K562 (cell line): ENCODE measurements around the gene RPS10. TPM values are rescaled to one million over a fixed set of nuclear protein-coding genes. Genes with fewer than 3 reads are reported as not detected.
A peak's percentile ranks its signal among the peaks of the same experiment; 100 is the strongest.

Source experiments
- ADNP ChIP-seq: fragments of 200-800 bp; sonication (Bioruptor generic); IDR thresholded peaks from 2 replicates; pipeline ENCODE4 v1.6.1; 2016; ENCODE audit warnings: missing genetic modification characterization, missing compliant biosample characterization
- ARID3A ChIP-seq: IDR thresholded peaks from 2 replicates; pipeline ENCODE4 v1.6.1; 2012; ENCODE audit warnings: low read depth, low read length, improper control_type of control experiment, borderline replicate concordance
- CREB3L1 ChIP-seq: fragments of 450-650 bp; IDR thresholded peaks from 2 replicates; pipeline ENCODE4 v1.6.1; 2014; ENCODE audit warnings: low read depth, mild to moderate bottlenecking, moderate library complexity, borderline replicate concordance
- CTBP1 ChIP-seq: fragments of 450-650 bp; IDR thresholded peaks from 2 replicates; pipeline ENCODE4 v1.6.1; 2016; ENCODE audit warnings: borderline replicate concordance
- ELF1 ChIP-seq: fragments of 200-800 bp; sonication (Bioruptor generic); IDR thresholded peaks from 2 replicates; pipeline ENCODE4 v1.6.1; 2016; ENCODE audit warnings: missing genetic modification characterization, missing compliant biosample characterization
- KLF16 ChIP-seq: IDR thresholded peaks from 2 replicates; pipeline ENCODE4 v1.6.1; 2016; ENCODE audit warnings: antibody characterized with exemption
- NRF1 ChIP-seq, 2 experiments: fragments of 450-650 bp; IDR thresholded peaks in 1 of 2; conservative IDR thresholded peaks in 1 of 2; 2 replicates each; pipeline ENCODE4 v1.6.1; 2014; ENCODE audit warnings: mild to moderate bottlenecking in 2 of 2
- POLR2AphosphoS5 ChIP-seq: IDR thresholded peaks from 2 replicates; pipeline ENCODE4 v1.6.1; 2011; ENCODE audit warnings: mild to moderate bottlenecking, low read depth, low read length, moderate library complexity; ENCODE audit not compliant: control insufficient read depth, insufficient read depth
- RBM25 ChIP-seq: fragments of 200-400 bp; formaldehyde crosslinking; IDR thresholded peaks from 2 replicates; pipeline ENCODE4 v1.6.1; 2018; ENCODE audit warnings: low read length, low read depth, moderate library complexity; ENCODE audit not compliant: severe bottlenecking
- STAG1 ChIP-seq: sonication (generic); formaldehyde crosslinking; IDR thresholded peaks from 2 replicates; pipeline ENCODE4 v1.5.0; 2020; ENCODE audit warnings: missing genetic modification reagents, borderline replicate concordance
- ZBTB40 ChIP-seq, 2 experiments: fragments of 450-650 bp in 1 of 2; sonication (generic) in 1 of 2; formaldehyde crosslinking in 1 of 2; IDR thresholded peaks; 2 replicates each; pipeline versions ENCODE4 v1.7.1 to v1.9.0; 2016 to 2022; ENCODE audit warnings: inconsistent platforms in 1 of 2, mild to moderate bottlenecking in 1 of 2, missing genetic modification reagents in 1 of 2
- ZBTB8A ChIP-seq: fragments of 450-650 bp; IDR thresholded peaks from 2 replicates; pipeline ENCODE4 v1.6.1; 2018; ENCODE audit warnings: mild to moderate bottlenecking, moderate library complexity; ENCODE audit not compliant: partially characterized antibody
- ZKSCAN1 ChIP-seq: fragments of 150-350 bp; IDR thresholded peaks from 2 replicates; pipeline ENCODE4 v1.6.1; 2016; ENCODE audit warnings: low read depth, low read length
- polyA plus RNA-seq, 8 experiments: library from polyadenylated mRNA; depleted of rRNA in 4 of 8; stranded (reverse) in 5 of 8; unstranded in 3 of 8; fragments of >200 nt; fragmentation: Nextera tagmentation in 2 of 8; fragmentation: Illumina TruSeq in 1 of 8; extraction: Ambion mirVana in 2 of 8; extraction: Trizol in 1 of 8; gene quantifications; 2 replicates each; pipeline versions ENCODE4 v1.2.1 to v1.2.3, GENCODE V29; 2011 to 2014; ENCODE audit warnings: inconsistent platforms in 1 of 8, missing spikeins in 1 of 8
- total RNA-seq, 7 experiments: library from RNA; depleted of rRNA in 6 of 7; stranded (reverse); fragments of >200 nt in 6 of 7; fragmentation: Illumina TruSeq in 2 of 7; extraction: Trizol in 2 of 7; gene quantifications; 2 replicates each; pipeline versions ENCODE4 v1.2.1 to v1.2.3, GENCODE V29; 2011 to 2021; ENCODE audit warnings: low replicate concordance in 1 of 7

The RPS10 gene
- total and polyA plus RNA-seq, 9 of the 15 experiments (the other 6 are each of a cell fraction or from before 2014, with no cell fraction given) = 2,680 to 5,251 (median 3,876) TPM

- TF ChIP-seq ZBTB40 (IDR thresholded peaks at IDR 0.05) = no peak
- peak; percentile 30; the same call in 1 of the 2 replicates for TF ChIP-seq ZBTB40 (CRISPR knock-in tag; IDR thresholded peaks at IDR 0.05)
- peak; percentile 46 for TF ChIP-seq RBM25
- no peak for TF ChIP-seq CTBP1
- no peak for TF ChIP-seq ZKSCAN1
- peak; percentile 40; the same call in 1 of the 2 replicates for TF ChIP-seq KLF16
- TF ChIP-seq ZBTB8A = no peak
- peak; percentile 35; the same call in 1 of the 2 replicates for TF ChIP-seq POLR2AphosphoS5
- 0 out of 2 replicates have a peak, but pooled peaks have one; percentile 19 for TF ChIP-seq CREB3L1
- no peak; the same call in 1 of the 2 replicates for TF ChIP-seq ELF1 (tag)
- TF ChIP-seq STAG1 (CRISPR knock-in tag) = no peak
- TF ChIP-seq ARID3A = no peak
- TF ChIP-seq ADNP (tag) = peak; percentile 3; the same call in 1 of the 2 replicates
- no peak for TF ChIP-seq NRF1 (conservative IDR thresholded peaks at IDR 0.05 in 1 of 2, IDR thresholded peaks at IDR 0.05 in 1 of 2)
Measured at GRCh38 chr6:34414999-34415858, 10.6 kb downstream of the RPS10 start (continued).
